ENCODE measurements around the gene FRYL.

FRYL gene

GRCh38 chr4:48670587-48670986 lies 109.5 kb downstream of the FRYL start:
- no peaks in the 10 kb centered on the region for H3K27me3 ChIP-seq (ENCODE audit: insufficient read depth, poor library complexity, severe bottlenecking)
- H3K27ac ChIP-seq (replicated peaks) = no peak overlapping the region
- TF ChIP-seq POLR2AphosphoS5 (IDR thresholded peaks at IDR 0.05; ENCODE audit: low read depth) (no peak), SPI1 (IDR thresholded peaks at IDR 0.05; ENCODE audit: borderline replicate concordance, low read depth) (no peak), REST (IDR thresholded peaks at IDR 0.05; ENCODE audit: insufficient replicate concordance, low read depth) (no peak), GABPA (IDR thresholded peaks at IDR 0.05; ENCODE audit: low read depth) (no peak)
- TF ChIP-seq, protein P1, sequence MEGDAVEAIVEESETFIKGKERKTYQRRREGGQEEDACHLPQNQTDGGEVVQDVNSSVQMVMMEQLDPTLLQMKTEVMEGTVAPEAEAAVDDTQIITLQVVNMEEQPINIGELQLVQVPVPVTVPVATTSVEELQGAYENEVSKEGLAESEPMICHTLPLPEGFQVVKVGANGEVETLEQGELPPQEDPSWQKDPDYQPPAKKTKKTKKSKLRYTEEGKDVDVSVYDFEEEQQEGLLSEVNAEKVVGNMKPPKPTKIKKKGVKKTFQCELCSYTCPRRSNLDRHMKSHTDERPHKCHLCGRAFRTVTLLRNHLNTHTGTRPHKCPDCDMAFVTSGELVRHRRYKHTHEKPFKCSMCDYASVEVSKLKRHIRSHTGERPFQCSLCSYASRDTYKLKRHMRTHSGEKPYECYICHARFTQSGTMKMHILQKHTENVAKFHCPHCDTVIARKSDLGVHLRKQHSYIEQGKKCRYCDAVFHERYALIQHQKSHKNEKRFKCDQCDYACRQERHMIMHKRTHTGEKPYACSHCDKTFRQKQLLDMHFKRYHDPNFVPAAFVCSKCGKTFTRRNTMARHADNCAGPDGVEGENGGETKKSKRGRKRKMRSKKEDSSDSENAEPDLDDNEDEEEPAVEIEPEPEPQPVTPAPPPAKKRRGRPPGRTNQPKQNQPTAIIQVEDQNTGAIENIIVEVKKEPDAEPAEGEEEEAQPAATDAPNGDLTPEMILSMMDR (IDR thresholded peaks at IDR 0.05; ENCODE audit: insufficient read depth, low read length) = no peak
- DNase-seq (ENCODE audit: low read depth in 1 of 2, low spot score in 1 of 2) = no peak
- no peak overlapping the region for H3K4me3 ChIP-seq (replicated peaks; ENCODE audit: insufficient read depth, low read length)

DNA sequence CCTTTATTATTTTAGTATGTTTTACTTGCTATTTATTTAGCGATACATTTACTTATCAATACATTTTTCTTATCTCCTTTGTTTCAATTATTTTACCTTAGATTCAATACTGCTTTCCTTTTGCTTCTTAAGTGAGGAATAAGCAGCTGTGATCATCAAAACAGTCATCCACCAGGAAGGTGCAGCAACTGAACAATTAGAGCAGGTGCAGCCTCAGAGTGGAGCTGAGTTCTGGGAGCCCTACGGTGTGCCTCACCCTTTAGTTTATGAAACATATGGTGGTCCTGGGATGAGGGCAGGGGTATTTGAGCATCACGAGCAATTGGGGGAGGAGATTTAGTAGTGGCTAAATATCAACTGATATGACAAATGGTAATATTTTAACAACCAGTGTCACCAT lies 111.0 kb downstream of the FRYL start:
- H3K27ac ChIP-seq (replicated peaks) = no peak overlapping the region
- DNase-seq (ENCODE audit: low read depth in 1 of 2, low spot score in 1 of 2) = no peak
- no peaks in the 10 kb centered on the region for H3K27me3 ChIP-seq (ENCODE audit: insufficient read depth, poor library complexity, severe bottlenecking)
- TF ChIP-seq, protein P1 (IDR thresholded peaks at IDR 0.05; ENCODE audit: insufficient read depth, low read length) = no peak
- TF ChIP-seq POLR2AphosphoS5 (IDR thresholded peaks at IDR 0.05; ENCODE audit: low read depth) (no peak), REST (IDR thresholded peaks at IDR 0.05; ENCODE audit: insufficient replicate concordance, low read depth) (no peak), SPI1 (IDR thresholded peaks at IDR 0.05; ENCODE audit: borderline replicate concordance, low read depth) (no peak), GABPA (IDR thresholded peaks at IDR 0.05; ENCODE audit: low read depth) (no peak)
- H3K4me3 ChIP-seq (replicated peaks; ENCODE audit: insufficient read depth, low read length) = no peak overlapping the region

DNA sequence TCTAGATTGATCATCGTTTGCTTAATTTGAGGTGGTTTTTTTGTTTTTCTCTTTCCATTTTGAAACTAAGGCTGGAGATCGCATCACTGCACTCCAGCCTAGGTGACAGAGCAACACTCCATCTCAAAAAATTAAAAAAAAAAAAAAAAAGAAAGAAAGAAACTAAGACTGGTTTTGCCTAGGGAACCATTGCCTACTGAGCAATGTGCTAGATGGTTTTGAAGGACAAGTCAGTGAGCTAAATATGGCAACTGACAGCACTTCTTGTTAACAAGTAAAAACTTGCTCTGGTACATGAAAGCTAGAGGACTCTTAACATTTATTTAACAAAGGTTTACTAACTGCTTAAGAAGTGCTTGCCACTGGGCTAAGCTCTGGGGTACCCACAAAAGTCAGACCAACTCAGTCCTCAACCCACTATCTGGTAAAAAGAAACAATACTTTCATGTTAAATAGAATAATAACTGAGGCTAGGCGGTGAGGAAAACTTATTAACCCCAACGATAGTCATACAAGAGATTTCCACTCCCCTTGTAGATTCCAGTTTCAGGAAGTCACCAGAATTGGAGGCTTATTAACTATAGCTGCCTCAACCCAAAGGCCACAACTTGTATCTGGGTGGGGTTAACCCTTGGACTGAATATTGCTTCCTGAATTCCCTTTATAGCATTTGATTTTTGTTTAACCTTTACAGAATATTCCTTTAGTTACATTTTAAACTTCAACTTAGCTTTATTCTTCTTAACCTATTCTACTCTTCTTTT lies 111.6 kb downstream of the FRYL start:
- no peak overlapping the region for H3K27ac ChIP-seq (replicated peaks)
- no peaks in the 10 kb centered on the region for H3K27me3 ChIP-seq (ENCODE audit: insufficient read depth, poor library complexity, severe bottlenecking)
- no peak for DNase-seq (ENCODE audit: low read depth in 1 of 2, low spot score in 1 of 2)
- no peak for TF ChIP-seq GABPA (IDR thresholded peaks at IDR 0.05; ENCODE audit: low read depth)
- no peak for TF ChIP-seq POLR2AphosphoS5 (IDR thresholded peaks at IDR 0.05; ENCODE audit: low read depth)
- TF ChIP-seq, protein P1 (IDR thresholded peaks at IDR 0.05; ENCODE audit: insufficient read depth, low read length) = no peak
- no peak for TF ChIP-seq REST (IDR thresholded peaks at IDR 0.05; ENCODE audit: insufficient replicate concordance, low read depth)
- no peak for TF ChIP-seq SPI1 (IDR thresholded peaks at IDR 0.05; ENCODE audit: borderline replicate concordance, low read depth)
- no peak overlapping the region for H3K4me3 ChIP-seq (replicated peaks; ENCODE audit: insufficient read depth, low read length)
